CD4-positive, alpha-beta T cell (primary cell): ENCODE measurements around the gene LY6G5C. TPM values are rescaled to one million over a fixed set of nuclear protein-coding genes. Genes with fewer than 3 reads are reported as not detected.
A peak's percentile ranks its signal among the peaks of the same experiment; 100 is the strongest.

ENCODE experiments used
- ATAC-seq: fragments of 200-7000 bp; cut with Tn5 transposase; one replicate; pipeline ENCODE4 v1.10.0; 2022; ENCODE audit warnings: mild to moderate bottlenecking; ENCODE audit not compliant: poor library complexity
- CTCF ChIA-PET: fragments of 350-600 bp; sonication (Branson Sonifier 250); formaldehyde crosslinking; loops from one replicate; lab custom pipeline; 2021; ENCODE audit warnings: antibody characterized with exemption, inconsistent platforms; lab: Charles Lee
- POLR2A ChIA-PET: fragments of 350-600 bp; sonication (Branson Sonifier 250); formaldehyde crosslinking; loops from one replicate; lab custom pipeline; 2021; ENCODE audit warnings: antibody characterized with exemption, inconsistent platforms; lab: Charles Lee
- DNase-seq, 14 experiments: peaks; one replicate each; pipeline ENCODE4 v3.0.0-alpha.2; 2013 to 2020; ENCODE audit warnings: mixed read lengths in 2 of 14
- H3K27ac ChIP-seq, 2 donors: one replicate each; pipeline versions ENCODE4 v1.5.1 to v1.7.0; 2013; ENCODE audit warnings: low read length in 2 of 2, low read depth in 1 of 2, mild to moderate bottlenecking in 1 of 2
- H3K27me3 ChIP-seq, 2 experiments: 1 replicate in 1 of 2; 2 replicates in 1 of 2; pipeline versions ENCODE4 v1.6.1 to v1.7.0; 2013; ENCODE audit warnings: low read length in 2 of 2, control low read depth in 1 of 2, mild to moderate bottlenecking in 1 of 2, moderate library complexity in 1 of 2; ENCODE audit not compliant: insufficient read depth in 2 of 2, control insufficient read depth in 1 of 2
- H3K36me3 ChIP-seq: one replicate; pipeline ENCODE4 v1.6.1; 2013; ENCODE audit warnings: low read length, control low read depth; ENCODE audit not compliant: insufficient read depth
- H3K4me1 ChIP-seq: one replicate; pipeline ENCODE4 v1.6.1; 2013; ENCODE audit warnings: low read length, control low read depth; ENCODE audit not compliant: insufficient read depth
- H3K4me3 ChIP-seq: one replicate; pipeline ENCODE4 v1.5.1; 2013; ENCODE audit warnings: mild to moderate bottlenecking, low read length, moderate library complexity
- H3K9me3 ChIP-seq, 2 experiments: 1 replicate in 1 of 2; 2 replicates in 1 of 2; pipeline versions ENCODE4 v1.6.1 to v1.7.0; 2013; ENCODE audit warnings: low read length in 2 of 2, mild to moderate bottlenecking in 2 of 2, control low read depth in 1 of 2, moderate library complexity in 1 of 2; ENCODE audit not compliant: control insufficient read depth in 1 of 2, insufficient read depth in 1 of 2
- H3K27ac Mint-ChIP-seq: one replicate; pipeline ENCODE4 v1.8.0; 2020; ENCODE audit warnings: mixed read lengths
- H3K27me3 Mint-ChIP-seq: one replicate; pipeline ENCODE4 v1.8.0; 2021; ENCODE audit warnings: mixed read lengths
- H3K36me3 Mint-ChIP-seq: one replicate; pipeline ENCODE4 v1.8.0; 2021; ENCODE audit warnings: low read depth, mixed read lengths
- H3K4me1 Mint-ChIP-seq: one replicate; pipeline ENCODE4 v1.8.0; 2021; ENCODE audit warnings: low read depth, mixed read lengths
- H3K4me3 Mint-ChIP-seq: one replicate; pipeline ENCODE4 v1.8.0; 2020; ENCODE audit warnings: mild to moderate bottlenecking, mixed read lengths
- H3K9me3 Mint-ChIP-seq: one replicate; pipeline ENCODE4 v1.8.0; 2020; ENCODE audit warnings: mixed read lengths
- CTCF ChIP-seq: fragments of 200-600 bp; IDR thresholded peaks from one replicate; pipeline ENCODE4 v1.8.0; 2022; ENCODE audit warnings: antibody characterized with exemption, mild to moderate bottlenecking
- intact Hi-C, 2 experiments: fragments of 100-400 bp; cut with DNase I in 1 of 2; cut with micrococcal nuclease in 1 of 2; formaldehyde crosslinking; loops; one replicate each; pipeline versions ENCODE4 v1.15.1 to v1.9.0; 2023 to 2025; cut with DNase I, micrococcal nuclease
- total RNA-seq, 174 experiments: library from RNA in 2 of 174; stranded (reverse) in 2 of 174; gene quantifications; one replicate each; pipeline ENCODE4 v1.2.3 and lab custom pipeline; 2021 to 2026

The LY6G5C gene
- total RNA-seq, 2 experiments from 2014 or later, result 0.49 to 0.67 TPM

- H3K27ac ChIP-seq, result no peak overlapping the region
- Mint-ChIP-seq H3K9me3 (no peaks in the 10 kb centered on the region), H3K36me3 (peaks cover 86% of the 10 kb centered on the region), H3K4me1 (peaks cover 13% of the 10 kb centered on the region), H3K27me3 (no peaks in the 10 kb centered on the region), H3K4me3 (no peak overlapping the region), H3K27ac (peak overlapping the region; percentile 27)
- peaks cover 80% of the 10 kb centered on the region for H3K36me3 ChIP-seq
- ChIA-PET CTCF (interaction anchor here (1.8 kb wide), 1 partner anchor 95 kb away, joined by 5 read pairs; no protein-coding TSS in a partner anchor), POLR2A (no interaction called here)
- intact Hi-C loops, result no loop called here
- no peak for DNase-seq
- no peaks in the 10 kb centered on the region for H3K9me3 ChIP-seq
- H3K27me3 ChIP-seq, result no peaks in the 10 kb centered on the region
- no peak overlapping the region for H3K4me3 ChIP-seq
- ATAC-seq, result no peak
- H3K4me1 ChIP-seq, result peaks cover under 1% of the 10 kb centered on the region
- no peak for TF ChIP-seq CTCF
Measured at GRCh38 chr6:31693535-31693934, 12.7 kb upstream of the LY6G5C start.

- ATAC-seq (no peak), DNase-seq (no peak)
- CTCF ChIA-PET, result interaction anchor here (1.8 kb wide), 1 partner anchor 94 kb away, joined by 5 read pairs; no protein-coding TSS in a partner anchor
- Mint-ChIP-seq H3K4me3 (no peak overlapping the region), H3K4me1 (peaks cover 10% of the 10 kb centered on the region), H3K27me3 (no peaks in the 10 kb centered on the region), H3K27ac (peak overlapping the region; percentile 27), H3K9me3 (no peaks in the 10 kb centered on the region), H3K36me3 (peaks cover 88% of the 10 kb centered on the region)
- H3K36me3 ChIP-seq, result peaks cover 86% of the 10 kb centered on the region
- H3K4me1 ChIP-seq, result no peaks in the 10 kb centered on the region
- no peak for TF ChIP-seq CTCF
- POLR2A ChIA-PET, result interaction anchor here (0.5 kb wide), 1 partner anchor 206 kb away, joined by 3 read pairs; no protein-coding TSS in a partner anchor
- H3K27ac ChIP-seq, result no peak overlapping the region
- no peaks in the 10 kb centered on the region for H3K27me3 ChIP-seq
- no peak overlapping the region for H3K4me3 ChIP-seq
- H3K9me3 ChIP-seq, result no peaks in the 10 kb centered on the region
- intact Hi-C loops, result no loop called here
Measured at GRCh38 chr6:31692886-31693285, 12.0 kb upstream of the LY6G5C start.

- no peak for DNase-seq
- H3K27ac ChIP-seq, result no peak overlapping the region
- Mint-ChIP-seq H3K27me3 (no peaks in the 10 kb centered on the region), H3K4me3 (no peak overlapping the region), H3K4me1 (peaks cover 4% of the 10 kb centered on the region), H3K9me3 (no peaks in the 10 kb centered on the region), H3K36me3 (peaks cover 88% of the 10 kb centered on the region), H3K27ac (no peak overlapping the region)
- H3K36me3 ChIP-seq, result peaks cover 86% of the 10 kb centered on the region
- CTCF ChIA-PET, result no interaction called here
- ATAC-seq, result no peak
- H3K4me1 ChIP-seq, result no peaks in the 10 kb centered on the region
- H3K9me3 ChIP-seq, result no peaks in the 10 kb centered on the region
- TF ChIP-seq CTCF, result no peak
- no peaks in the 10 kb centered on the region for H3K27me3 ChIP-seq
- intact Hi-C loops, result no loop called here
- H3K4me3 ChIP-seq, result no peak overlapping the region
- POLR2A ChIA-PET, result no interaction called here
Measured at GRCh38 chr6:31692353-31692752, 11.5 kb upstream of the LY6G5C start.
